GM18502 (cell line): Measurements from ENCODE around the gene SPATA3.
"Not testable (repeated sequence)": the region's sequence is repeated elsewhere in the genome, so short reads cannot be mapped to it uniquely, and the experiment has no call there.

ENCODE experiments used
- ATAC-seq: cut with Tn5 transposase; IDR thresholded peaks from one replicate; pipeline ENCODE4 v1.9.1; 2021; ENCODE audit warnings: mild to moderate bottlenecking; ENCODE audit not compliant: unreplicated experiment, poor library complexity

Gene SPATA3

DNA sequence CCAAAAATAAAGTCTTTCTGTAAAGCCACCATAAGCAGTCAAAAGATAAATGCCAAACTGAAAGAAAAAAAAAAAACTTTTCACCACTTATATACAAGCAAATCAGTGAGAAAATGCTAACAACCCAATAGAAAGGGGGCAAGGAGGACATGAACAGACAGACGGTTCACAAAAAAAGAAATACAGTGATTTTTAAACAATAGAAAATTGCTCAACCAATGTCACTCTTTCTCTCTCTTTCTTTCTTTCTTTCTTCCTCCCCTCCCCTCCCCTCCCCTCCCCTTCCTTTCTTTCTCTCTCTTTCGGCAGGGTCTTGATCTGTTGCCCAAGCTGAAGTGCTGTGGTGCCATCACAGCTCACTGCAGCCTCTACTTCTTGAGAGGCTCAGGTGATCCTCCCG is 28.8 kb upstream of the SPATA3 start:
- ATAC-seq: no peak

DNA sequence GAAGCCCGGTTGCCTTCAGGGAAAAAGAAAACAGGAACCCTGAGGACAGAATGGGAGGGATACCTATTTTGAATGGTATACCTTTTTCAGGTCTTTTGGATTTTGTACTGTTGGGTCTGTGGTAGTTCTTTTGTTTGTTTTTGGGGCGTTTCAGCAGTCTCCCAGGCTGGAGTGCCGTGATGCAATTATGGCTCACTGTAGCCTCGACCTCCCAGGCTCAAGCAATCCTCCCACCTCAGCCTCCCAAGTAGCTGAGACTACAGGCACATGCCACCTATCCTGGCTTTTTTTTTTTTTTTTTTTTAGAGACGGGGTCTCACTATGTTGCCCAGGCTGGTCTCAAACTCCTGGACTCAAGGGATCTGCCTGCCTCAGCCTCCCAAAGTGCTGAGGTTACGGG is 27.6 kb upstream of the SPATA3 start:
- ATAC-seq: not testable (repeated sequence)

DNA sequence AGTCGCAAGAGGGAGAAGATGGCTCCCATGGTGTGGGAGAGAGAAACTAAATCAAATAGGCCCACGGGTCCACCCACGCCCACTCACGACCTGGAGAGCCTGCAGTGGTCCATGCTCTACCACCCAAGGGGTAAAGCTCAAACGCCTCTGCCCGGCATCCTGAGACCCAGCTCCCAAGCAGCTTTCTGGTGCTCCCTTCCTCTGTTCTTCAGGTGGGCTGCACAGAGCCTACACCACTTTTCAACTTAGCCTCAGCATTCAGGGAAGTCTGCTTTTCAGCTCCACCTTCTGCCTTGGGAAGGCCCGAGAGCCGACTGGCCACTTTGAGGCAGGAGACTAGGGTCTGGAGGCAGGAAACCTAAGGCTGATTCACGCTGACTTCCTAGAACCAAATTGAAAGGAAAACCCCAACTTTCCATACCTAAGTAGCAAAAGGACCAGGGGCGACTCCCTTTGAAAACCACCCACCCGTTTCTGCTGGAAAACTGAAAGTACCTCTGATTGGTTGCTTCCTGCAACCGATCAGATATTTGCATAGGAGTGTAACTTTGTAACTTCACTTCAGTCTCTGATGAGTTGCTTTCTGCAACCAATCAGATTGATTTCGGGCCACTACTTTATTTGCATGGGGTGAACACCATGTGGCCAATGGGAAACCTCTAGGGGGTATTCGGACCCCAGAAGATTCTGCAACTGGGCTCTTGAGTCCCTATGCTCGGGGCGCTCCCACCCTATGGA is 26.8 kb upstream of the SPATA3 start:
- ATAC-seq: no peak

GRCh38 chr2:230969659-230970015 is 26.3 kb upstream of the SPATA3 start:
- ATAC-seq: no peak

DNA sequence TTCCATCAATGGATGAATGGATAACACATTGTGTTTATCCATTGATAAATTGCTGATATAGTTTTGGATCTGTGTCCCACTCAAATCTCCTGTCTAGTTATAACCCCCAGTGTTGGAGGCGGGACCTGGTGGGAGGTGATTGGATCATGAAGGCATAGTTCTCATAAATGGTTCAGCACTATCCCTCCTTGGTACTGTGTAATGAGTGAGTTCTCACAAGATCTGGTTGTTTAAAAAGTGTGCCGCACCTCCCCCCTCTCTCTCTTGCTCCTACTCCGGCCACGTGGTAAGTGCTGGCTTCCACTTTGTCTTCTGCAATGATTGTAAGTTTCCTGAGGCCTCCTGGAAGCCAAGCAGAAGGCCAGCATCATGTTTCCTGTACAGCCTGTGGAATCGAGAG is 23.9 kb upstream of the SPATA3 start:
- ATAC-seq: no peak

DNA sequence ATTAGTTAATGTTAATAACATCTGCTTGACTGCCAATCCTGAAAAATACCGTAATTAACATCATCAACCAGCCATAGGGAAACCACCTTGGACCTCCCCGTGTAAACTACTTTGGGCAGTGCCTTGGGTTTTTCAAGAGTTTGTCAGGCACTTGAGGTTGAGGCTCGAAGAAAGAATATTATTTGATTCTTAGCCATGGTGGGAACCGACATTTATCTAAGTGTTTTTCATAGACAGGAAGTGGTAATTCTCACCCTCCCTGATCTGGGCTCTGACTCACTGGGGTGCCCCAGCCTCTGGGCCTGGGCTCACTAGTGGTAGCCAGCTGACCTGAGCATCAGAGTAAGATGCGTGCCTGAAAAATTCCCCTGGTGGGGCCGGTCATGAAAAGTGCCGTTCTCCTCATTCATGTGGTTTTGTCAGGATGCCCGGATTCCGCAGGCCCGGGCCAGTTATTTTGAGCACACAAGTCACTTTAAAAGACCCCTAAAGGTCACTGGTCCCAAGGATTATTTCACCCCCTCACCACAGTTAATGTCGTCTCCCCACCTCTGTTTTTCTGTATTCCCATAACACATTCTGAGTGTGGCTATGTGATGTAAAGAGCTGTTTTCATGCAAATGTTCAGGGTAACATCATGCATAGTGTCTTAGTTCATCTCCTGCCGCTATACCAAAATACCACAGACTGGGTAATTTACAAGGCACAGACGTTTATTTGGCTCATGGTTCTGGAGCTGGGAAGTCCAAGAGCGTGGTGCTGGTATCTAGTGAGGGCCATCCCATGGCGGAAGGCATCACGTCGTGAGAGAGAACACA is 21.6 kb upstream of the SPATA3 start:
- peak; percentile 82 for ATAC-seq

DNA sequence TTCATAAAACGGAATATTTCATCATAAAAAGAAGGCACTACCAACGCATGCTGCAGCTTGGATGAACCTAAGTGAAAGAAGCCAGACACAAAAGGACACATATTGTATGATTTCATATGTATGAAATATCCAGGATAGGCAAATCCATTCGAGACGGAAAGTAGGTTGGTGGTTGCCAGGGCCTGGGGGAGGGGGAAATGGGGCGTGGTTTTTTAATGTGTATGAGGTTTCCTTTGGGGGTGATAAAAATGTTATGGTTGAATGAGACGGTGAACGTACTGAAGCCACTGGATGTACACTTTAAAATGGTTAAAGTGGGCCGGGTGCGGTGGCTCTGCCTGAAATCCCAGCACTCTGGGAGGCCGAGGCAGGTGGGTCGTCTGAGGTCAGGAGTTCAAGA is 20.0 kb upstream of the SPATA3 start:
- ATAC-seq: no peak

DNA sequence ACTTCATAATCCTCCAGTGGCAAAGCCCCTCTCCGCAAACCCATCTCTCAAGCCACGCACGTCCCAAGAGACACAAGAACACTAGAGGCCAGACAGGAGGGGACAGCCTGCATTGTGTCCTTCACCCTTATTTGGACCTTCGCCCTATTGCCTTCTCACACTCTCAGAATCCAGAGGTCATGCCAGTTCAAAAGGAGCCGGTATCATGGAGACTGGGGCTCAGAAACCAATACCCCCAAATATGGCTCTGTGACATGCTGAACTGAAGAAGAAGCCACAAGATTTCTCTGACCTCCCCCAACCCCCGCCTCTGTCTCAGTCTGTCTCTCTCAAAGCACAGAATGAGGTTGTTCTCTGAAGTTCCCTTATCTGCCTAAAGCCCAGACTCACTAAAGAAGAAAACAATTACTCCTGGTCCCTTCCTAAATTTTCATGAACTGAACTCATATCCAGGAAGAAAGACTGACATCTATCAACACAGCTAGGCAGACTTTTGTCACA is 19.2 kb upstream of the SPATA3 start:
- peak; percentile 40 for ATAC-seq

DNA sequence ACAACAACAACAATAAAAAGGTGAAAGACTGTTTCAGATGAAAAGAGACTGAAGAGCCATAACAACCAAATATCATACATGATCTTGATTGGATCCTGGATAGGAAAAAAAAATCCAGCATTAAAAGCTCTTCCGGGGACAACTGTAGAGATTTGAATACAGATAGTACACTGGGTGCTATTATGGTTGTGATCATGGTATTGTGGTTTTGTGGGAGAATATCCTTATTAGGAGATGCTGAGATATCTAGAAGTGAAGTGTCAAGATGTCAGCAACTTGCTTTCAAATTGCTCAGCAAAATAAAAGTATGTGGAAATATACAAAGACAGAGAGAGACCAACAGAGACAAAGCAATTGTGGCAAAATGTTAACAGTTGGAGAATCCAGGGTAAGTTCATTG is 15.5 kb upstream of the SPATA3 start:
- no peak for ATAC-seq

GRCh38 chr2:230981704-230982103 is 14.2 kb upstream of the SPATA3 start:
- ATAC-seq: no peak

- no peak for ATAC-seq
Measured at GRCh38 chr2:230982126-230982525, 13.8 kb upstream of the SPATA3 start.

- no peak for ATAC-seq
Measured at GRCh38 chr2:230982528-230982927, 13.4 kb upstream of the SPATA3 start.

GRCh38 chr2:230983566-230983965 is 12.4 kb upstream of the SPATA3 start:
- no peak for ATAC-seq

DNA sequence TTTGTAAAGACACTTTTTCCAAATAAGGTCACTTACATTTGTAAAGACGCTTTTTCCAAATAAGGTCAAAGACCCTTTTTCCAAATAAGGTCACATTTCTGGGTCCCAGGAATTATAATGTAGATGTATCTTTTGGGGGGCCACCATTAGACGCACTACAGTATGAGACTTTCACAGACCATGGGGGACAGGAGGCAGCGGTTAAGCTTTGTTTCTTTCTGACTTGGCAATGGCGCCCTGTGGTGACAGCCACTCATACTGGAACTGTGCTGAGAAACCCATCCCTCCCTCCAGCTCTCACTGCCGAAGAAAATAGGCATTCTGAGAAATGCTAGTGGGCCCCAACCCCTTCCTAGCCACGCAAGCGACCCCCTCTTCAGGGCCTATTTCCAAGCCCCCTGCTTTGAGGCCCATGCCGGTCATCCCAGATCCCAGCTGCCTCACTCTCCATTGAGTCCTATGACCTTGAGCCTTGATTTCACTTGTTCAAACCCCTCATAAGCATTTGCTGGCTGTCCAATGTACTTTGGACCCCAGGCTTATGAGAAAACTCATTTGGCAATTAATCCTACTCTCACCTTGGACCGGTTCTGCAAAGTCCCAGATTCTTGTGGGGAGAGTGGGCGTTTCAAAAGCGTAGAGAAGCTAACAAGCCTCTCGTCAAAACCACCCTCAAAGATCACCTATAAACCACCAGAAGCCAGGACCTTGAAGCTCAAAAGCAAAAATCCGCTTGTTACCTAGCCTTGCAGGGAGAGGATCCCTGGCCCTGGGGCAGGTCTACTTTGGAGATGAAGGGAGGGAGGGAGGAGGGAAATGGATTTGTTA is 11.3 kb upstream of the SPATA3 start:
- ATAC-seq: peak; percentile 82

DNA sequence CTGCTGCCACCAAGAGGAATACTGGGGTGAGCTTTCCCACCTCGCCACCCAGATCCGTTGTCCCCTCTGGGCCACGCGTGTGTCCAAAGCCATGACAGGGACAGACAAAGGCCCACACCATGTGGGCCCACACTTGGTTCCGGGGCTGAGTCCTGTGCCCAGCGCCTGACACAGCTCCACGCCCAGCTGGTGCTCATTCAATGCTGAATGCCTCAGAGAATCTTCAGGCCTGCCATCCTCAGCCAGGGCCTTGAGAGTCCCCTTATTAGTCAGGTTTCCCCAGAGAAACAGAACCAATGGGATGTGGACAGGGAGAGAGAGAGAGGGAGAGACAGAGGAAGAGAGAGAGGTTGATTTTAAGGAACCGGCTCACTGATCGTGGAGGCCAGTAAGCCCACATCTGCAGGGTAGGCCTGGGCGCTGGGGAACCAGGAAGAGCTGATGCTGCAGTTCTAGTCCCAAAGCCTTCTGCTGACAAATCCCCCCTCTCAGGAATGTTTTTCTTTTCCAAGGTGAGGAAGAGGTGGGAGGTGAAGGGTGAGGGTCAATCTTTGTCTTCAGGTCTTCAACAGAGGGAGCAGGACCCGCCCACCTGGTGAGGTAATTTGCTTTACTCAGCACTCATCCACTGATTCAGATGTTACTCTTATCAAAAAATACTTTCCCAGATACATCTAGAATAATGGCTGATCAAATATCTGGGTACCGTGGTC is 10.2 kb upstream of the SPATA3 start:
- ATAC-seq: no peak

- no peak for ATAC-seq
Measured at GRCh38 chr2:230986520-230987136, 9.3 kb upstream of the SPATA3 start.

DNA sequence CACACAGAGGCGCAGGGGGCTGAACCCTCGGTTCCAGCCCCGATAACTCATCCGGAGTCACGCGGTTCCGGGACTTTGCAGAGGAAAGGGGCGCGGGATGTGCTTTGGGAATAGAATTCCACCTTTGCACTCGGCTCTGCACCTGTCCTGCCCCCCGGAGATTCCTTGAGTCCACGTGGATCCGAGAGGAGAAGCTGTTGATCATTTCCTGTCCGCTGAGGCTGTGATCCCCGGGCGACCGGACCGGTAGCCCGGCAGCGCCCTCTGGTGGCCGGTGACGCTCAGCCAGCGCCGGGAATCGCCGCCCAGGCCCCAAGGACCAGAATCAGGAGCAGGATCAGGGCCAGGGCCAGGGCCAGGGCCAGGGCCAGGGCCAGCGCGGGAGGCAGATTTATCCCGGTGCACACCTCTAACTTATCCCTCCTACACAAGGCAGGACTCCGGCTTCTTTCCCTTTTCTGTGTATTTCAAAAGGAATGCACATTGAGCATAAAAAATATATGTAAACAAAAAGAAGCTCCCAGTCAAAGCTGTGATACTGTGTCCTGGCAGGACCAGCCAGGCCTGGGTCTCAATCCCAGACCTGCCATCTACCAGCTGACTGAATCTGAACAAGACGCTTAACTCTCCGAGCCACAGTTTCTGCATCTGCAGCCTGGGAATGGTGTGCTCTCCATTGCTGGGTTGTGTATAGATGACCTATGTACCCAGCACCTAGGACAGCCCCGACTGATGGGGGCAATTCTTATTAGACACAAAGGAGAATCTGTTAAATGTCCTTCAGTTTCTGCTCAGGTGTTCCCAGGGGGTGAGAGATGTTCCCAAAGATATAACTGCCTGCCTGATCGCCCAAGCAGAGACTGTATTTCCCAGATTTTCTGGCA is 8.5 kb upstream of the SPATA3 start:
- ATAC-seq: peak; percentile 35

DNA sequence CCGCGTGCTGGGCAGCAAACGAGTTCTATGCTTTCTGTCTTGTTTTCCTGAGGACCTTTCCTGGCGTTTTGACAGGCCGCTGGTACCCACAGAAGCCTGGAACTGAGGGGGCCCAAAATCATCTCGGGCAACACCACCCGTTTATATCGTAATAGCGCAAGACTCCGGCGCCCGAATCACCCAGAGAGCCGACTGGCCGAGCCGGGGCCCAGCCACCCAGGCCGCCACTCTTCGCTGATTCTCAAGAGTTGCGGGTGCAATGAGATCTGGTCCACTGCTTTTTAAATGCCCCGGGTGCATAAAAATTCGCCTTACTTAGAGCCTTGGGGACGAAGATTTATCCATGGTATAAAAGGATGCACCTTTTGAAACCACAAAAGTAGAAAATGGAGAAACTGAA is 6.2 kb upstream of the SPATA3 start:
- ATAC-seq: no peak
